Thyroid gland (tissue), 4 donors: ENCODE results near the gene PDS5A. TPM values are rescaled to one million over a fixed set of nuclear protein-coding genes. Genes with fewer than 3 reads are reported as not detected.
"Not testable (repeated sequence)": the region's sequence is repeated elsewhere in the genome, so short reads cannot be mapped to it uniquely, and the experiment has no call there.

ENCODE experiments used
- DNase-seq, 2 donors: peaks; one replicate each; pipeline ENCODE4 v3.0.0-alpha.2; 2019
- H3K27ac ChIP-seq, 3 donors: fragments of 200-600 bp; sonication (generic); 1 replicate in 2 of 3; 2 replicates in 1 of 3; pipeline ENCODE4 v1.5.1; 2016 to 2019; ENCODE audit warnings: mild to moderate bottlenecking in 1 of 3, moderate library complexity in 1 of 3
- H3K27me3 ChIP-seq: fragments of 200-600 bp; sonication (generic); one replicate; pipeline ENCODE4 v1.5.1; 2019
- H3K36me3 ChIP-seq, 2 donors: fragments of 200-600 bp; sonication (generic); one replicate each; pipeline ENCODE4 v1.5.1; 2016 to 2019
- H3K4me1 ChIP-seq, 2 donors: fragments of 200-600 bp; sonication (generic); one replicate each; pipeline ENCODE4 v1.5.1; 2017 to 2019
- H3K4me3 ChIP-seq, 3 donors: fragments of 200-600 bp; sonication (generic); replicated peaks in 1 of 3; 1 replicate in 2 of 3; 2 replicates in 1 of 3; pipeline ENCODE4 v1.5.1; 2016; ENCODE audit warnings: mild to moderate bottlenecking in 1 of 3
- H3K9me3 ChIP-seq: fragments of 200-600 bp; sonication (generic); one replicate; pipeline ENCODE4 v1.5.1; 2017
- POLR2A ChIP-seq, 2 donors: fragments of 450-650 bp; IDR thresholded peaks; one replicate each; pipeline ENCODE4 v1.6.1; 2017; ENCODE audit warnings: antibody characterized with exemption in 2 of 2, mild to moderate bottlenecking in 2 of 2, moderate library complexity in 1 of 2
- WGBS, 2 donors: methylation state at CpG; one replicate each; pipeline ENCODE4 v1.1.5; 2017; 5-methylcytosine and 5-hydroxymethylcytosine counted together
- intact Hi-C: fragments of 100-400 bp; cut with DNase I; formaldehyde crosslinking; loops from one replicate; pipeline ENCODE4 v1.15.1; 2023
- total RNA-seq, 4 donors: library from RNA; depleted of rRNA; stranded (reverse); fragments of >200 nt; gene quantifications; one replicate each; pipeline ENCODE4 v1.2.3, GENCODE V29; 2016
- TF ChIP-seq, protein P1 (sequence below), 6 experiments: fragments of 200-600 bp in 3 of 6; fragments of 450-650 bp in 3 of 6; sonication (generic) in 3 of 6; IDR thresholded peaks; one replicate each; pipeline ENCODE4 v1.5.1; 2016 to 2019; ENCODE audit warnings: antibody characterized with exemption in 6 of 6, mild to moderate bottlenecking in 2 of 6, inconsistent platforms in 1 of 6, moderate library complexity in 1 of 6

The PDS5A gene
- total RNA-seq, 4 donors from 2014 or later, result 92.3 to 133 (median 103) TPM

DNA sequence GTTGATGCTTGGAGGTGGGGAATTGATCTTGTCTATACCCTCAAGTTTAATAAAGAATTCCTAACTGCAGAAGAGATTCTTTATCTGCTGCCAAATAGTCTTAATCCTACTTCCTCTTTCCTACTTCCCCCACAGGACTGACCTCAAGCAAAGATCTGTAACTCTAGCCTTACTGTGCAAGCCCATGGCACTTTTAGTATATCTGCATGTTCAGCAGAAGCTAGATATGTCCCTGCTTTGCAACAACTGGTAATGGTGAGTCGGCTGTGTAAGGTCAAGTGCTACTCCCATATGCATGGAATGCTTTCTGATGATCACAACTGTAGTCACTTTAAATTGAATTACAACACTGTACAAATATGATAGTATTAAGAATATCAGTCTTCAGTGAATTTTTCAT is 26.3 kb upstream of the PDS5A start:
- no peak for DNase-seq
- H3K27ac ChIP-seq, result no peak overlapping the region
- no peaks in the 10 kb centered on the region for H3K27me3 ChIP-seq
- H3K36me3 ChIP-seq, result no peaks in the 10 kb centered on the region
- no peak for TF ChIP-seq POLR2A (IDR thresholded peaks at IDR 0.05)
- TF ChIP-seq, protein P1, sequence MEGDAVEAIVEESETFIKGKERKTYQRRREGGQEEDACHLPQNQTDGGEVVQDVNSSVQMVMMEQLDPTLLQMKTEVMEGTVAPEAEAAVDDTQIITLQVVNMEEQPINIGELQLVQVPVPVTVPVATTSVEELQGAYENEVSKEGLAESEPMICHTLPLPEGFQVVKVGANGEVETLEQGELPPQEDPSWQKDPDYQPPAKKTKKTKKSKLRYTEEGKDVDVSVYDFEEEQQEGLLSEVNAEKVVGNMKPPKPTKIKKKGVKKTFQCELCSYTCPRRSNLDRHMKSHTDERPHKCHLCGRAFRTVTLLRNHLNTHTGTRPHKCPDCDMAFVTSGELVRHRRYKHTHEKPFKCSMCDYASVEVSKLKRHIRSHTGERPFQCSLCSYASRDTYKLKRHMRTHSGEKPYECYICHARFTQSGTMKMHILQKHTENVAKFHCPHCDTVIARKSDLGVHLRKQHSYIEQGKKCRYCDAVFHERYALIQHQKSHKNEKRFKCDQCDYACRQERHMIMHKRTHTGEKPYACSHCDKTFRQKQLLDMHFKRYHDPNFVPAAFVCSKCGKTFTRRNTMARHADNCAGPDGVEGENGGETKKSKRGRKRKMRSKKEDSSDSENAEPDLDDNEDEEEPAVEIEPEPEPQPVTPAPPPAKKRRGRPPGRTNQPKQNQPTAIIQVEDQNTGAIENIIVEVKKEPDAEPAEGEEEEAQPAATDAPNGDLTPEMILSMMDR (IDR thresholded peaks at IDR 0.05), result no peak
- no peaks in the 10 kb centered on the region for H3K9me3 ChIP-seq
- H3K4me3 ChIP-seq, result no peak overlapping the region
- intact Hi-C loops, result no loop called here
- 56 to 73% methylated on average over 1 of the region's 1 CpG for WGBS, 2 donors
- no peaks in the 10 kb centered on the region for H3K4me1 ChIP-seq

DNA sequence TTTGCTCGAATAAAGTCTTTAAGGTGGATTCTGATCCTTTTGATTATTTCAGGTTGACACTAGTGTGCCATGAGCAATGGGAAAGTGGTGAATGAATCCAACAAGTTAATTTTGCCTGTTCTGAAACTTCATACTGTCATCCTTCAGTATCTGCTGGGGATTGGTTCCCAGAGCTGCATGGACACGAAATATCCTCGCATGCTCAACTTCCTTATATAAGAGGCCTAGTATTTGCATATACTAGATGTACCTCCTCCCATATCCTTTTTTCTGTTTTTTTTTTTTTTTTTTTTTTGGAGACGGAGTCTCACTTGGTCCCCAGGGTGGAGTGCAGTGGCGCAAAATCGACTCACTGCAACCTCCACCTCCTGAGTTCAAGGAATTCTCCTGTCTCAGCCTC is 23.0 kb upstream of the PDS5A start:
- intact Hi-C loops, result no loop called here
- DNase-seq, result no peak
- Histone ChIP-seq H3K9me3 (no peaks in the 10 kb centered on the region), H3K27me3 (no peaks in the 10 kb centered on the region), H3K27ac (no peak overlapping the region), H3K4me3 (no peak overlapping the region), H3K36me3 (no peaks in the 10 kb centered on the region), H3K4me1 (no peaks in the 10 kb centered on the region)
- 81 to 90% methylated on average over 6 of the region's 6 CpGs for WGBS, 2 donors
- TF ChIP-seq POLR2A (IDR thresholded peaks at IDR 0.05), result no peak
- TF ChIP-seq, protein P1 (IDR thresholded peaks at IDR 0.05), result no peak

DNA sequence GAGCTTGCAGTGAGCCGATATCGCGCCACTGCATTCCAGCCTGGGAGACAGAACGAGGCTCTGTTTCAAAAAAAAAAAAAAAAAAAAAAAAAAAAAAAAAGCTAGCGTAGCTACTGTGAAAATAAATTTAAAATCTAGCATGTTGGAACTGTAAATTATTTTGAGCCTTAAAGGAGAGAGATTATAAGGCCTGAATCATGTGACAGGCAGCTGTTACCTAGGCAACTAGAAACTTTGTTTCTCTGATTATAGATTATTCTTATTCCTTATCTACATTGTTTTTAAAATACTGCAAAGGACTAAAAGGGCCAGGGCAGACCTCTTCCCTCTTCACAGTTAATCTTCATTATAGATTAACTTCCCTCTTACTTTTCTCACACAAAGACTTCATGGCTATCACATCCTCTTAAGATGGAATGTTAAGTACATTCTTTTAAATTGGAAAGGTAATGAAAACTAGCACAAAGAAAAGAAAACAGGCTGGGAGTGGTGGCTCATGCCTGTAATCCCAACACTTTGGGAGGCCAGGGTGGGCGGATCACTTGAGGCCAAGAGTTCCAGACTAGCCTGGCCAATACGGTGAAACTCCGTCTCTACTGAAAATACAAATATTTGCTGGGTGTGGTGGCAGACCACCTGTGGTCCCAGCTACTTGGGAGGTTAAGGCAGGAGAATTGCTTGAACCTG is 21.1 kb upstream of the PDS5A start:
- no peak for DNase-seq
- 79 to 83% methylated on average over 8 of the region's 8 CpGs for WGBS, 2 donors
- TF ChIP-seq, protein P1 (IDR thresholded peaks at IDR 0.05), result no peak
- no peak for TF ChIP-seq POLR2A (IDR thresholded peaks at IDR 0.05)
- Histone ChIP-seq H3K27me3 (no peaks in the 10 kb centered on the region), H3K4me1 (no peaks in the 10 kb centered on the region), H3K9me3 (no peaks in the 10 kb centered on the region), H3K36me3 (no peaks in the 10 kb centered on the region), H3K27ac (peak overlapping the region in 2 of 3 donors; percentile 2), H3K4me3 (no peak overlapping the region)
- intact Hi-C loops, result no loop called here

DNA sequence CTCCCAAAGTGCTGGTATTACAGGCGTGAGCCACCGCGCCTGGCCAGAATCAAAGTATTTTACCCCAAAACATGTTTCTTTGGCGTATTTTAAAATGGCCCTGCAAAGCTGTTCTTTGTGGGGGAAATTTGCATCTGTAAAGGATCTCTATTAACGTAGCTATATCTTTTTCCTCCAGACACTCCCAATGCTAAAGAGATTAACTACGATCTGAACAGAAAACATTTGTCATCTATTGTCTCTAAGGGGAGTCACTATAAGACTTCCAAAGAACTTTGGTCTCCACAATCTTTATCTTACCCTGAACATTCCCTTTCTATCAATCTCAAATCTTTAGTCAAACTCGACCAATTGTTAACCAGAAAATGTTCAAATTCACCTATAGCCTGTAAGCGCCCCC is 19.1 kb upstream of the PDS5A start:
- DNase-seq, result no peak
- no peaks in the 10 kb centered on the region for H3K27me3 ChIP-seq
- no peak overlapping the region for H3K27ac ChIP-seq
- TF ChIP-seq, protein P1 (IDR thresholded peaks at IDR 0.05), result no peak
- TF ChIP-seq POLR2A (IDR thresholded peaks at IDR 0.05), result no peak
- H3K36me3 ChIP-seq, result no peaks in the 10 kb centered on the region
- WGBS, 2 donors, result 92 to 93% methylated on average over 8 of the region's 8 CpGs
- intact Hi-C loops, result no loop called here
- no peak overlapping the region for H3K4me3 ChIP-seq
- peaks cover 3 to 9% of the 10 kb centered on the region in 2 donors for H3K4me1 ChIP-seq
- no peaks in the 10 kb centered on the region for H3K9me3 ChIP-seq

DNA sequence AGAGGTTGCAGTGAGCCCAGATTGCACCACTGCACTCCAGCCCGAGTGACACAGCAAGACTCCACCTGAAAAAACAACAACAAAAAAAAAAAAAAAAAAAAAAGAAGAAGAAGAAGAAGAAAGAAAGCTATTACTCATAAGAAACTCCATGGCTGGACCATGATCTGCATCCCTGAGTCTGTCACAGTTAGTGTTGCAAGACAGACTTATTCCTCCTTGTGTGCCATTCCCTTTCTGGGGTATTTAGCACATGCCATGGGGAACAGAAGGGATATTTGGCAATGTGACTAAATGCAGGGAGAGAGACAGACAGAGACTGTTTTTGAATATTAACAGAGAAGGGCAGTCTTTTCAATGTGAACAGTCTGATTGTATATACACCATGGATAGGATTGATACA is 16.7 kb upstream of the PDS5A start:
- 53 to 67% methylated on average over 1 of the region's 1 CpG for WGBS, 2 donors
- Histone ChIP-seq H3K9me3 (no peaks in the 10 kb centered on the region), H3K4me1 (peaks cover 11 to 19% of the 10 kb centered on the region in 2 donors), H3K27ac (no peak overlapping the region), H3K36me3 (no peaks in the 10 kb centered on the region), H3K27me3 (no peaks in the 10 kb centered on the region), H3K4me3 (no peak overlapping the region)
- intact Hi-C loops, result no loop called here
- DNase-seq, result no peak
- TF ChIP-seq, protein P1 (IDR thresholded peaks at IDR 0.05), result no peak
- TF ChIP-seq POLR2A (IDR thresholded peaks at IDR 0.05), result no peak

DNA sequence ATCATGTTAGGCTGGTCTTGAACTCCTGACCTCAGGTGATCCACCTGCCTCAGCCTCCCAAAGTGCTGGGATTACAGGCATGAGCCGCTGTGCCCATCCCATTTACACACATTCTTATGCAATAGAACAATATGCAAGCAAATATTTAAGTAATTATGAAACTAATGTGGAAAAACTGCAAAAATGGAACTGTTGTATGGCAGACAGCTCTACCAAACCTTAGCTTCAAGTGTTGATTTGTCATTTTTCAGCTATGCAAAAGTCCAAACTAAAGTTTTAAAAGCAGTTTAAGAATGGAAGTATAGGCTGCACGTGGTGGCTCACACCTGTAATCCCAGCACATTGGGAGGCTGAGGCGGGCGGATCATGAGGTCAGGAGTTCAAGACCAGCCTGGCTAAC is 11.7 kb upstream of the PDS5A start:
- intact Hi-C loops, H3K27me3 ChIP-seq, DNase-seq, H3K27ac ChIP-seq, H3K9me3 ChIP-seq, H3K4me3 ChIP-seq, H3K36me3 ChIP-seq: not testable (repeated sequence)
- WGBS, 2 donors, result 93 to 95% methylated on average over 4 of the region's 4 CpGs
- H3K4me1 ChIP-seq, result peaks cover 11 to 19% of the 10 kb centered on the region in 2 donors
